Stimulated activated CD8-positive, alpha-beta memory T cell treated with anti-CD3 and anti-CD28 coated beads, Interleukin-4, amount 100 ng/mL, for 24 hours (primary cell): ENCODE data around the gene TAF4.
"Not testable (repeated sequence)": the region's sequence is repeated elsewhere in the genome, so short reads cannot be mapped to it uniquely, and the experiment has no call there.

Experiments used
- DNase-seq: peaks from one replicate; pipeline ENCODE4 v3.0.0-alpha.2; 2020; ENCODE audit warnings: low read depth

Gene TAF4

DNA sequence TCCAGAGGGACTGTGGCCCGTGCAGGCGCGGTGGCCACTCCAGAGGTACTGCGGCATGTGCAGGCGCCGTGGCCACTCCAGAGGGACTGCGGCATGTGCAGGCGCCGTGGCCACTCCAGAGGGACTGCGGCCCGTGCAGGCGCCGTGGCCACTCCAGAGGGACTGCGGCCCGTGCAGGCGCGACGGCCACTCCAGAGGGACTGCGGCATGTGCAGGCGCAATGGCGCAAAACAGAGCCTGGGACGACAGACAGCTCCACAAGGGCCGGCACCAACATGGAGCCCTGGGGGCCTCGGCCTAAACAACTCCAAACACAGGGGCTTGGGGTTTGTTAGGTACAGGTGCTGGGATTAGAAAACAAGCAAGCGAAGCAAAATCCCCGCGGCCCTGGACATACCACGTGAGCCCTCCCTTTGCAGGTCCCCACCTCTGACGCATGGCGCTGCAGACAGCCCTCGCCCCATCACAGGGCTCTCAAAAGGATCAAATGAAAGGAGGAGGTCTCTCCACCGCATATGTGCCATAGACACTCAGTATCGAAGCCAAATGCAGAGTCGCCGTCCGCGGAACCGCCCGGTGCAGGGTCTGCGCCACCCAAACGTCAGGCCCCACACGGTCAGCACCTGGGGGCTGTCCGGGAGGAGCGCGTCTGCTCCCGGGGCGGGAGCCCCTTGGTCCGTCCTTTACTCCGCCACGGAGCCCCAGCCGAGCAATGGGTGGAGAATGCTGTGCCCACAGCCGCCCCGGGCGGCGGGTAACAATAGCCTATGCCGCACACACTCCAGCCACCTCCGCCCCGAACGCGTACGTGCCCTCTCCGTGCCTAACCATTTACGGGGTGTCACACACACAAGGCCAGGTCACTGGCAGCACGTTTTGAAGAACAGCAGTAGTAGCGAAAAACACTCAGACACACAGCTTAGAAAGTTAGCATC is 85.7 kb downstream of the TAF4 start:
- DNase-seq: no peak

DNA sequence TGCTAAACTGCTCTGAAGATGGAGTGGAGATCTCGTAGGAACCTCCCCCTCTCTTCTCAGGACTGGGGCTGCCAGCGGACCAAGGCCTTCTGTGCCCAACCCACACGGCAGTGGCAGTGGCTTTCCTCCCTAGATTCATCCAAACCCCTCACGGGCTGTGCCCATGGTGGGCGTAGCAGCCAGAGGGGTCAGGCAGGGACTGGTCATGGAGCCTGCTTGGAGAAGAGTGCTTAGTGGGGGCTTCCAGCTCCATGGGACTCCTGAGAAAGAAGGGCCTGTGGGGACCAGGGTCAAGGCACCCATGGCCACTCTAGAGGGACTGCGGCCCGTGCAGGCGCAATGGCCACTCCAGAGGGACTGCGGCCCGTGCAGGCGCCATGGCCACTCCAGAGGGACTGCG is 86.6 kb downstream of the TAF4 start:
- no peak for DNase-seq

DNA sequence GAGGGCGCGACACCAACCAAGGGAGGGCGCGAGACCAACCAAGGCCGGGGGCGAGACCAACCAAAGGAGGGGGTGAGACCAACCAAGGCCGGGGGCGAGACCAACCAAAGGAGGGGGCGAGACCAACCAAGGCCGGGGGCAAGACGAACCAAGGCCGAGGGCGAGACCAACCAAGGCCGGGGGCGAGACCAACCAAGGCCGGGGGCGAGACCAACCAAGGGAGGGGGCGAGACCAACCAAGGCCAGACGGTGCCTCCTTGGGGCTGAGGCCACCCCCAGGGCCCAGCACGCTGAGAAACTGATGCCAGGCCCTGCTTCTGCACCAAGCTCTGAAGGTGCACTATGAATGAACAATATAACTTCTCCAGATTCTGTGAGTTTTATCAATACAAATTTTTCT is 87.2 kb downstream of the TAF4 start:
- DNase-seq: no peak

DNA sequence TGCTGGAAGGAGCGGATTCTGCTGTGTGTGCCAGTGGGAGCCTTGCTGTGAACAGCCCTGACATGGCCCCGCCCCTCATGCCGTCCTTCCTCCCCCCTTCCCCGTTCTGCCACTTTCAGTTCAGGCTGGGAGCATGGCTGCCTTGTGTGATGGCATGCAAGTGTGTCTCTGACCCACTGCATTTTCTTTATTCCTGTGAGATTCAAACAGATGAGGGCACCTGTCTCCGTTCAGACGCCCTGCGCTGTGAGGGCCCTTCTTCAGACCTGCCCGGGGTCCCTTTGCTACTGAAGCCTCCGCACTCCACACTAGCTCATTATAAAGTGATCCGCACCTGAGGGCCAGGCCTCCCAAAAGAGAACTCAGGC is 88.3 kb downstream of the TAF4 start:
- DNase-seq: no peak

DNA sequence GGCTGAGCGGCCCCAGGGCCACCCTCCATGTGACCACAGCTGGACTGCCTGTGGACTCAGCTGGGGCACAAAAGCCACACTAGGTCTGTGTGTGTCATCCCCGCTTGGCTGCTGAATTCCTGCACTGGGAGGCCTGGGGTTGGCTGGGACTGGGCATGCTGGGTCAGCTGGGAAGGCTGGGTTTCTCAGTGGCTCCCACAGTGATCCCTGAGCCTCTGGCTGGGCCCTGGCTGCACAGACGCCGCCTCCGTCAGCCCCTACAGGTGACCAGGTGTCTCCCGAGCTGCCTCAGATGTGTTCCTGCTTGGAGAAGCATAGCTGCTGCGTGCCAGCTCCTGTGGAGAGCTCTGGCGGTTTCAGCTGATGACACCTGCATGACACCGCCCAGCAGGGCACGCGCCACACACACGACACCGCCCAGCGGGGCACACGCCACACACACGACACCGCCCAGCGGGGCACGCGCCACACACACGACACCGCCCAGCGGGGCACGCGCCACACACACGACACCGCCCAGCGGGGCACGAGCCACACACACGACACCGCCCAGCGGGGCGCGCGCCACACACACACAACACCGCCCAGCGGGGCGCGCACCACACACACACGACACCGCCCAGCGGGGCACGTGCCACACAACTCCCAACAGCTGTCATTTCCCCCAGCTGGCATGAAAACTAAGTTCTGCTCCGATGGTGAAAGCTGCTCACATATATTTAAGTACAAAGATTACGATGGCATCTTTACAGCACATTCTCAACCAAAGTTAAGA is 88.8 kb downstream of the TAF4 start:
- no peak for DNase-seq

DNA sequence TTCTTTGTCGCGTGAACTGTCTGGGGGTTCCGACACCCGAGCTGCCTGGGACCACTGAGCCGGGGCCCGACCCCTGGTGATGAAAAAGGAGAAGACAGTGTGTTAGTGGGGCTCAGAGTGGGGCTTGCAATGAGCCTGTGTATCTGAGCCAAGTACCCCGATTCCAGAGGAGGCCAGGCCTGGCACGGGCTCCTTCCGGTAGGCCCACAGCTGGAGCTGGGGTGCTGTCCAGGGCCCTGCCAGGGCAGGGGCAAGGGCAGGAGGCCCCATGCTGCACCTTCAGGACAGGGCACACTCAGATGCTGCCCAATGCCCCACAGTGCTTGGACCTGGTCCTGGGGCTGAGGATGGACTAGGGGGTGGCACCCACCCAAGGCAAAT is 89.4 kb downstream of the TAF4 start:
- DNase-seq: no peak

DNA sequence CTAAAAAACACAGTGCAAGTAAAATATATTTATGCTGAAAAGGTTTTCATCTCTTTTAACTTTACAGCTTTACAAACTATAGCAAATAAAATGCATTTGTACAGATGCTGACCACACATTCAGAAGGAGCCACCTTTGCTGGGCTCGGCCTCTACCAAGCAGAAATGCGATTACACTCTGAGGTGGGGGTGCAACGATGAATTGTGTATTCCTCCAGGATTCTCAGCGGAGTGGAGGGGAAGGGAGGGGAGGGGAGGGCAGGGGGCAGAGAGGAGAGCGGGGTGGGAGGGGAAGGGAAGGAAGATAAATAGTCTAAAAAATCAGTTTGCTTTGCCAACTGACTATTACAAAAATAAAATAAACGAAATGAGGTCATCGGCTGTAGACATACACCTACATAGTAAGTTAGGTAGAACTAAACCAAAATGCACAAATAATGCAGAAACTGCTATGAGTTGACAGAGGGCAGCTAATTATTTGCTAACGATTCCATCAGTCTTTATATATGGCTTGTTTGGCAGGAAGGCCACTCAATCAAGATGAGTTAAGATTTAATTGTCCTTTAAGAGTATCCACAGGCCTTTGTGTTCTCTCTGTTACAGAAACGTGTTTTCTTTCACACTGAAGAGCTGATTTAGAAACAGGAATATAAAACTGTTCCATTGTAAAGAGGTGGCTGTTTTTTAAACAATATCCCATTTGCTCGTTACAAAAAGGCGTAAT is 90.1 kb downstream of the TAF4 start:
- no peak for DNase-seq

DNA sequence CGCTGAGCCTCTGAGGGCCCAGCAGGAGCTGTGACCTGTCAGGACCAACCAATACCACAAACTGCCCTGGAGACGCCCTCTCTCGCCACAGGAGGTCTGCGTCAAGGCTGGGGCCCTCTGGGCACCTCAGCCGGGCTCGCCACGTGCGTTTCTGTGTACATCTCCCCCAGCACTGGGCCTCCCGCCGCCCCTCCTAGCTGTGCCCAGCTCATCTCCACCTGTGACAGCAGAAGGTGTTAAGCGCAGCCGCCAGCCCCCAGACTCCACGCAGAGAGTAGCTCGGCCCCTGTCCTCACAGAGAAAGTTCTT is 91.4 kb downstream of the TAF4 start:
- no peak for DNase-seq

DNA sequence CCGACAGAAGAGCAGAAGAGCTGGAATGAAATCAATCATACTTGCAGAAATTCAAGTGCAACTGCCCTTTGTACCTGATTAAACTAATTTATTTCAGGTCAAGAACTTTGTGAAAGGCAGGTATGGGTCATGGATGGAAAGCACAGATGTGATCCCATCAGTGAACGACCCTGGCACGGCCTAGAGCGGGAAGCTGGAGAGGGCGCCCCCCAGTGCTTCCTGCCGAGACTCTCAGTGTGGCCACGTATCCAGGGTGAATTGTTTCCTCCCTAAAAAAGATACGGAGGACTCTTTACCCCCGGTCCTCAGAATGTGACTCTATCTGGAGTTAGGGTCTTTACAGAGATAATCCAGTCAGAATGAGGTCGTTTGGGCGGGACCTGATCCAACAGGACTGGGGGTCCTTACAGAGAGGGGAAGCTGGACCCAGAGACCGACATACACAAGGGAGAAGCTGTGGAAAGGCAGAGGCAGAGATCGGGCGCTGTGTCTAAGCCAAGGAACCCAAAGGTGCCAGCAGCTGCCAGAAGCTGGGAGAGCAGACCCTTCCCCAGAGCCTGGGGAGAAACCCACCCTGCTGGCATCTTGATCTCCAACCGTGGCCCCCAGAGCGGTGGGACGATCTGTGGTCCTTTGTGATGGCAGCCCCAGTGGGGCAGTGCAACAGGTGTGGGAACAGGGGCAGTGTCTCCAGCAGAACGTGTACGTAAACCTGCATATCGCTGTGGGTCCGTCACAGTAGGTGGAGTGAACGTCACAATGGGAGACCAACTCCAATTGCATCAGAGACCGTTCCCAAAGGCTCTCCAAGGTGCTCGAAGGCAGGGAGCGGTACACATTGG is 91.9 kb downstream of the TAF4 start:
- no peak for DNase-seq

DNA sequence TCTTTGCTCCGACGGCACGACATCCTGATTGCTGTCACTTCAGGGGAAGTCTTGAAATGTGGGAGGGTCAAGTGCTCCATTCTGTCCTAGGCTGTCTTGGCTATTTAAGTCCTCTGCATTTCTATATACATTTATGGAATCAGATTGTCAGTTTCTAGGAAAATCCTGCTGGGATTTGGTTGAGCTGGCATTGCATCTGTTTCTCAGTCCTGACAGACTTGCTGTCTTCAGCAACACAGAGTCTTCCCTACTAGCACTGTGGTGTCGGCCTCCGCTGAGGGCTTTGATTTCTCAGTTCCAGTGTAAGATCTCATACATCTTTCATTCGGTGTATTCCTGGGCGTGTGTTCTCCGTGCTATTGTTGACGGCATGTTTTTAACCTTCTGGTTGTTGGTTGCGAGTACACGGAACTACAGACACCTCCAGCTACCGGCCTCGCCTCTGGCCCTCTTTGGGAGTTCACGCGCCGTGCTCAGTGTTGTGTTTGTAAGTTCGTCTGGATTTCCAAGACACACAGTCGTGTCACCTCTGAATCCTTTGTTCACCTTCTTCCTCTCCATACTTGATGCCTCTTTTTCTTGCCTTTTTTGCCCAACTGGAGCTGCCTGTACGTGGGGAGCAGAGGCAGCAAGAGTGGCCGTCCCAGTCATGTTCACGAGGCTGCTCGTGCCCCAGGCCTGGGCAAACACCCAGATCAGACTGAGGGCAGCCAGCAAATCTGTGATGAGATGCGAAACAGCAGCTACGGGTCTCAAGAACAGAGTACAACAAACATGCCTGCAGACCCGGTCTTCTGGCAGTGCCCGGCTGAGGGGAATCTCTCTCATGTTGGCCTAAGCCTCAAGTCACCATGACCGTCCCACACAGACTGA is 92.8 kb downstream of the TAF4 start:
- DNase-seq: no peak

DNA sequence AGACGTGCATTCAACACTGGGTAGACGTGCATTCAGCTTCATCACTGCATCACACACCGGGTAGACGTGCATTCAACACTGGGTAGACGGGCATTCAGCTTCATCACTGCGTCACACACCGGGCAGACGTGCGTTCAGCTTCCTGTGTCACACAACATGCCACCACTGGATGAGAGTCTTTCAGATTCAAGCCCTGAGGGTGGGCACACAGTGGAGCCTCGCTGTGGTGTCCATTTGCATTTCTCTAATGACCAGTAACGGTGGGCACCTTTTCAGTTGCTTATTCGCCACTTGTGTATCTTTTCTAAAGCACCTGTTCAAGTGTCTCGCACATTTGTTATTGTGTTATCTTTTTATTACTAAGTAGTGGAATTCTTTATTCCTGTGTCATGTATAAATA is 94.1 kb downstream of the TAF4 start:
- not testable (repeated sequence) for DNase-seq

DNA sequence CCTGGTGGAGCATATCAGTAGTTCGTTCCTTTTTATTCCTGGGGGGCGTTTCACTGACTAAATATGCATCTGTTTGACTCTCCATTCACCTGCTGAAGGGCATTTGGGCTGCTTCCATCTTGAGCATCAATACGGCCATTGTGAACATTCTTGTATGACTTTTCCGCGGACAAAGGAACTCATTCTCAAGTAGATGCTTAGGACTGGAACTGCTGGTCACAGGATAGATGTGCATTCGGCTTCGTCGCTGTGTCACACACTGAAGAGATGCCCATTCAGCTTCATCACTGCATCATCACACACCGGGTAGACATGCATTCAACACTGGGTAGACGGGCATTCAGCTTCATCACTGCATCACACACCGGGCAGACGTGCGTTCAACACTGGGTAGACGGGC is 95.3 kb downstream of the TAF4 start:
- no peak for DNase-seq

DNA sequence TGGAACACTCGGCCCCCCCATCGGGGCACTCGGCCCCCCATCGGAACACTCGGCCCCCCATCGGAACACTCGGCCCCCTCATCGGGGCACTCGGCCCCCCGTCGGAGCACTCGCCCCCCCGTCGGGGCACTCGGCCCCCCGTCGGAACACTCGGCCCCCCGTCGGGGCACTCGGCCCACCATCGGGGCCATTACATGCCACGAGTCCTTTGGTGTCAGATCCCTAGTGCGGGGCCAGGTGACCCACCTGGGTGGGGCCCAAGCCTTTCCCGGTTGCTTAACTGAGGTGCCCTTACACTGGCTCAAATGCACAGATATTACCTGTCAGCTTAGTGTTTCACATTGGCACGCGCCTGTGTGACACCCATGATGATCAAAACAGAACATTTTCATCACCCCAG is 95.9 kb downstream of the TAF4 start:
- no peak for DNase-seq

DNA sequence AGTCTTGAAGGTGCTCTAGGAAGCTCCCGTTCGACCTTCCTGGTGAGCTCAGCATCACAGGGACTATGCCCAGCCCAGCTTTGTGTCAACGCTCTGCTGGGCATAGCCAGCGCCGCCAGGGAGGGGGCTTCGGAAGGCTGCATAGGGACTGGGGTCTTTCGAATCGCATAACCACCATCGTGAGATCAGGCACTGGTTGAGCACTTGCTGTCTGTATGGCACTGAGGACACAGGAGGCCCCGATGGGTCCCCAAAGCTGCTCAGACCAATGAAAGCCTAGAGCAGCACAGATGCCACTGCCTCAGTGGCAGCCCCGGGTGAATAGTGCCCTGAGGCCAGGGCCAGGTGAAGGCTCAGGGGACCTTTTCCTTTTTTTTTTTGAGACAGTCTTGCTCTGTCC is 96.7 kb downstream of the TAF4 start:
- DNase-seq: no peak

DNA sequence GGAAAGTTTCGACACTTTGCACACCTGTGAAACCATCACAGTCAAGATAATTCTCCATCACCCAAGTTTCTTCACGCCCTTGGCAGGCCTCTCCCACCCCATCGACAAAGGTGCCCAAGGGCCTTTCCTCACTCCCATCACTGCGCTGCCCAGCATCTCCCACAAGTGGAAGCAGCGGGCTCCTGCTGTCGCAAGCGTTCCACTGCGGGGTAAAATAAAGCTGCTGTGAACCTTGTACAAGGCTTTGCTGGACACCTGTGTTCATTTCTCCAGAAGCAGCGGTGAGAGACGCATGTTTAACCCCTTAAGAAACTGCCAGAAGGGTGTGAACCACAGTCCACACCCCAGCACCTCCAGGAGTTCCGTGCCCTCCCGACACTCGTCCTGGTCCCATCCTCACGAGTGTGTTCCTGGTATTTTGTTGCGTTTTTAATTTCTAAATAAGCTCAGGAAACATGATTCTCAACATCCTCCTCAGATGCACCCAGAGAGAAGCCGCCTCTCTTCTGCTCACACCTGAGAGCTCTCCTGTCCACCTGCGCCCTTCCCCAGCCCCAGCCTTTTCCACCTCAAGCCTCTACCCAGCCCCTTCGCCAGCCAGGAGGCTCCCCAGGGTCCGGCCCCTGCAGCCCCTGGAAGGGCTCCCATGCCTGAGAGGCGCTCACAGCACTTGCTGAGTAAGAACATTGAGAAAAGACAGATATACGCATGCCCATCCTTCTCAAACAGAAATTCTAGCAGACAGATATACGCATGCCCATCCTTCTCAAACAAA is 97.5 kb downstream of the TAF4 start:
- no peak for DNase-seq

DNA sequence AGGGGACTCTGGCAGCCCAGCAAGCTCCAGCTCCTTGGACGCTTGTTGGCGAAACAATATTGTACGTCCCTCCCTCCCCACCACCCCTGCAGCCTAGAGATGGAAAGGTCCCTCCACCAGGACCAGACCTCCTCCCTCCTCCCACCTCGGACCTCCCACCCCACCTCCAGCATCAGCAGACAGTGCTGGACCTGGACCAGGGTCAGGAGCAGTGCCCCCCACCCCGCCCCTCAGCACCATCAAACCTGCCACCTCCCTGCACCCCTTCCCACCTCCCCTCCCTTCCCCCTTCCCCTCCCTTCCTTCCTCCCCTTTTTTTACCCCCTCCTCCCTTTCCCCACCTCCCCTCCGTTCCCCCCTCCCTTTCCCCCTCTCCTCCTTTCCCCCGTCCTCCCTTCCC is 98.4 kb downstream of the TAF4 start:
- no peak for DNase-seq

DNA sequence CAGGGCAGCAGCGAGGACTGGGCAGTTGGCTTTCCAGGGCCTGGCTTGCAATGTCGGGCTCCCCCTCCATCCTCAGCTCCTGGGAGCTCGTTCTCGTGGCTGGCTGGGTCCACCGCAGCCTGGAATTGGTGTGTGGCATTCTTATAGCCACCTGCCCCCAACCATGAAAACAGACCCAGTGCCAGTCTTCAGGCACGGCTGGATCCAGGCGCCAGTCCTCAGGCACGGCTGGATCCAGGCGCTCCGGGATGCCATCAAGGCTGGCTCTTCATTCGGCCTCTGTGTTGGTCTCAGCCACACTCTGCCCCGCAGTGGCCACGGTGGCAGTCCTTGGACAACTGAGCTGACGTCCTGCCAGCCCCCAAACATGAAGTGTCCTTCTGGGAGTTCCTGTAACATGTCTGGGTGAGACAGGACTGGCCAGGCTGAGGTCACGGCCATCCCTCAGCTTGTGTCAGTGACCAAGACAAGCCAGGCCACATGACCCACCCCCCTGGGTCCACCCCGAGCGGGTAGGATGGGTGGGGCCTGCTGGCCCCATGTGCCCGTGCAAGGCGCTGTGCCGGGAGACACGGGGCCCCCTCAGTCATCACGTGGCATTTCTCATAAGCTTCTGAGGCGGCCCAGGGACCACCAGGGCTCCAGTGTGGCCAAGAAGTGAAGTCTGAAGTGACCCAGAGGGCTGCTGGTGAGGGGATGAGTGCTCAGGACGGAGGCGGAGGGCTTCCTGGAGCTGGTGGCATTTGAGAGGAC is 99.0 kb downstream of the TAF4 start:
- DNase-seq: no peak

DNA sequence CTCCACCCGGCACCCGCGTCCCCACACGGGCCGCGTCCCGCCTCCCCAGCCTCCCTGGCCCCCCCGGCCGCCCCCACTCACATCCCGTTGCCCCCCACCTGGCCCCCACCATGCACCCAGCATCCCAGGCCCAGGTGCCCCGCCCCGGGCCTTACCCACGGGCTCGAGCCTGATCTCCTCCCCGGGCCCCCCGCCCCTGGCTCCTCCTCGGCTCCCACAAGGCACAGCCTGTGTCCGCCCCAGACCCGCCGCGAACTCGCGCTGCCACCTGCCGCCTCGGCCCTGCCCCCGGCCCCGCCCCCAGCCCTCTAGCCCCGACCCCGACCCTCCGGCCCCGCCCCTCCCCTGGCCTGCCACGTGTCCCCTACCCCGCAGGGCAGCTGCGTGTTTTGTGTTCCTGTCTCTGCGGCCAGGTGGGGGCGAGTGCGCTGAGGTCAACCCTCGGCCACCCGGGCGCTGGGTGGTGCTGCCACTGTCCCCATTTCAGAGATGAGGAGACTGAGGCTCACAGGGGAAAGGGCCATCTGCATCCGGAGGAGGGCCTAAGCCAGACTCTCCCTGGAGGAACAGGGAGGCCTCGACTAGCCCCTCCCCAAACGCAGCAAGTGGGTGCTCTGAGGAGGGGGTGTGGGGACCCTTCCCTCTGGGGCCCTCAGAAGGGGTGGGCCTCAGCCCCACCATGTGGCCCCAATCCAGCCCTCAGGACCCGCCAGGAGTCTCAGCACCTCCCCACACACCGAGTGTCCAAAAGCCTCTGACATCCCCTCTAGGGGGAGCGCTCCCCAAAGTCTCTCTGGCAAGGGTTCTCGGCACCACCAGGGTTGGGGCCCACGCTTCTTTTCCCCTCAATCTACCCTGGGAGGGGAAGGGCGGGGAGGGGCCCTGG is 99.8 kb downstream of the TAF4 start:
- no peak for DNase-seq
